KMS-11 (cell line): Measurements from ENCODE around the gene IQSEC2.

ENCODE experiments used
- H2AFZ ChIP-seq: fragments of 200-600 bp; sonication (generic); 2 replicates; pipeline ENCODE4 v1.6.1; 2016; ENCODE audit warnings: antibody characterized with exemption, mixed run types, low read depth
- H3K27ac ChIP-seq: fragments of 200-600 bp; sonication (generic); 2 replicates; pipeline ENCODE4 v1.6.1; 2016; ENCODE audit warnings: mild to moderate bottlenecking, mixed run types
- H3K27me3 ChIP-seq: fragments of 200-600 bp; sonication (generic); 2 replicates; pipeline ENCODE4 v1.6.1; 2017; ENCODE audit warnings: mild to moderate bottlenecking, low read depth, mixed run types, moderate library complexity; ENCODE audit not compliant: insufficient read depth
- H3K36me3 ChIP-seq: fragments of 200-600 bp; sonication (generic); 2 replicates; pipeline ENCODE4 v1.6.1; 2017; ENCODE audit warnings: mild to moderate bottlenecking, mixed run types; ENCODE audit not compliant: insufficient read depth
- H3K4me1 ChIP-seq: fragments of 200-600 bp; sonication (generic); 2 replicates; pipeline ENCODE4 v1.6.1; 2016; ENCODE audit warnings: mild to moderate bottlenecking, low read depth, mixed run types; ENCODE audit not compliant: poor library complexity, severe bottlenecking
- H3K4me2 ChIP-seq: fragments of 200-600 bp; sonication (generic); 2 replicates; pipeline ENCODE4 v1.7.0; 2016; ENCODE audit warnings: mild to moderate bottlenecking, mixed run types
- H3K4me3 ChIP-seq: fragments of 200-600 bp; sonication (generic); IDR thresholded peaks from 2 replicates; pipeline ENCODE4 v1.6.1; 2017; ENCODE audit warnings: low read depth, low read length, mixed read lengths; ENCODE audit not compliant: insufficient read depth
- H3K79me2 ChIP-seq: fragments of 200-600 bp; sonication (generic); 2 replicates; pipeline ENCODE4 v1.6.1; 2016; ENCODE audit warnings: low read depth, mixed run types; ENCODE audit not compliant: insufficient read depth
- H3K9ac ChIP-seq: fragments of 200-600 bp; sonication (generic); 2 replicates; pipeline ENCODE4 v1.6.1; 2016; ENCODE audit warnings: mild to moderate bottlenecking, mixed run types
- H4K20me1 ChIP-seq: fragments of 200-600 bp; sonication (generic); 2 replicates; pipeline ENCODE4 v1.6.1; 2016; ENCODE audit warnings: mild to moderate bottlenecking, mixed run types; ENCODE audit not compliant: insufficient read depth
- CTCF ChIP-seq: fragments of 200-600 bp; sonication (generic); conservative IDR thresholded peaks from 2 replicates; pipeline ENCODE4 v1.6.1; 2017; ENCODE audit warnings: low read depth, mild to moderate bottlenecking, antibody characterized with exemption, low read length, moderate library complexity, mixed read lengths

IQSEC2 gene

GRCh38 chrX:53316111-53316859 lies 34.9 kb upstream of the IQSEC2 start:
- H2AFZ ChIP-seq, result no peak overlapping the region
- no peak overlapping the region for H3K4me2 ChIP-seq
- H4K20me1 ChIP-seq, result no peaks in the 10 kb centered on the region
- H3K27ac ChIP-seq, result no peak overlapping the region
- no peaks in the 10 kb centered on the region for H3K4me1 ChIP-seq
- H3K27me3 ChIP-seq, result peaks cover 9% of the 10 kb centered on the region; the same call in 1 of the 2 replicates
- H3K36me3 ChIP-seq, result no peaks in the 10 kb centered on the region
- no peak overlapping the region for H3K9ac ChIP-seq
- TF ChIP-seq CTCF, result no peak
- H3K4me3 ChIP-seq, result no peak overlapping the region
- H3K79me2 ChIP-seq, result no peaks in the 10 kb centered on the region

DNA sequence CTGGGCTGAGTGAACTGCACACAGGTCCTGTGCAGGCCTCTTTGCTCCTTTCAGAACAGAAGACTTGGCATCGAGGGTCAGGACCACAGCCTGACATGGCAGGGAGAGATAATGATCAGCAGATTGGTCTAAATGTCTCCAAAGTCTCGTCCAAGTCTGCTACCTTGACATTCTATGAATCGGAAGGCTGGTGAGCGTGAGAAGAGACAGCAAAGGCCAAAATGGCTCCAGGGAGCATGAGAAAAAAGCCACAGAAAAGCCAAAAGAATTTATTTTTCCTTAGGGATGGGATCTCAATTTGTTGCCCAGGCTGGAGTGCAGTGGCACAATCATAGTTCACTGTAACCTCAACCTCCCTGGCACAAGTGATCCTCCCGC lies 32.3 kb upstream of the IQSEC2 start:
- Histone ChIP-seq H4K20me1 (no peaks in the 10 kb centered on the region), H3K9ac (no peak overlapping the region), H3K4me1 (no peaks in the 10 kb centered on the region), H3K4me3 (no peak overlapping the region), H3K36me3 (no peaks in the 10 kb centered on the region), H3K79me2 (no peaks in the 10 kb centered on the region), H3K4me2 (no peak overlapping the region), H3K27me3 (no peaks in the 10 kb centered on the region), H3K27ac (no peak overlapping the region), H2AFZ (no peak overlapping the region)
- TF ChIP-seq CTCF, result no peak

DNA sequence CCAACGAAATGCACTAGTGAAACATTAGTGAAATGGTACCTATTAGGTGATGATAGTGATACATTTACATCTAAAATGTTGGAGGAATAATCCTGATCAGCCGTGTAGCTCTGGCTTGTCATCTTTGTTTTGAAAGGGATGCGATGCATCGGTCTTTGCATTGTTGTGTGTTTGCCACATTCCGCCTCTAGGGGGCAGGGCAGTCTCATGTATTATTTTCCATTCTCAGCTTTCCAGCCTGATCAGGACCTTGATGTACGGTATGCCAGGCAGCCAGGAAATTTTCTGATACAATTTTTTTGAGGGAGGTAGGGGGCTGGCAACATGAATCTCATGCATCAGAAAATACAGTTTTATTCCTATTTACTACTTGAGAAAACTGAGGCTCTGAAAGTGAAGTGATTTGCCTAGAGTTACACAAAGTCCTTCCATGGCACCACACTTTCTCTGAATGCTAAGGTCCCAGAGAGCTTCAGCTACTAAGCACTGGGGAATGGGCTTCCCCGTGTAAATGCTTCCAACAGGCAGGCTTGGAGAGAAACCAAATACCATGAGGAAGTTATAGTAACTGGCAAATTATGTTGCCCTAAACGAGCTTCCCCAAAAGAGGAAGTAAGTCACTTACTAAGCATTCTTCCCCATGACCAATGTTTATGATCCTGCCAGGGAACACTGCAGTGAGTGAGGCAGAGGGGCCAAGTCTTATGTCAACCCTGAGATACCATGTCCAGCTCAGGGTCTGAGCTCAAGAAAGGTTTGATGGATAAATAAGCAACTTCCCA lies 31.8 kb upstream of the IQSEC2 start:
- Histone ChIP-seq H3K79me2 (no peaks in the 10 kb centered on the region), H3K4me1 (no peaks in the 10 kb centered on the region), H3K27me3 (no peaks in the 10 kb centered on the region), H4K20me1 (no peaks in the 10 kb centered on the region), H3K36me3 (no peaks in the 10 kb centered on the region), H3K9ac (no peak overlapping the region), H3K27ac (no peak overlapping the region), H3K4me2 (no peak overlapping the region), H3K4me3 (no peak overlapping the region), H2AFZ (no peak overlapping the region)
- peak; percentile 80 for TF ChIP-seq CTCF

DNA sequence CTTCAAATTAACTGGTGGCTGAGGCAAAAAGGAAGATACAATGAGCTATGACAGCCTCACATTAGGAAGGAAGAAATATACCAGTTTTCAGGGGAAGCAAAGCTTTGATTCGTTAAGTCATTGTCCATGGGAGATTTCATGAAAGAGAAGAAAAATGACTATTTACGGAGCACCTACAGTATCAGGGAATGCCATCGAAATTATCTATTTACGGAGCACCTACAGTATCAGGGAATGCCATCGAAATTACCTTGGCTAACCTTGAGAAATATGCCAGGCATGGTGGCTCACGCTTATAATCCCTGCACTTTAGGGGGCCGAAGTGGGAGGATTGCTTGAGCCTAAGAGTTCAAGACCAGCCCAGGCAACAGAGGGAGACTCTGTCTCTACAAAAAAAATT lies 28.5 kb upstream of the IQSEC2 start:
- Histone ChIP-seq H3K79me2 (no peaks in the 10 kb centered on the region), H3K27me3 (no peaks in the 10 kb centered on the region), H3K4me3 (no peak overlapping the region), H3K9ac (no peak overlapping the region), H2AFZ (no peak overlapping the region), H3K4me1 (no peaks in the 10 kb centered on the region), H3K4me2 (no peak overlapping the region), H3K27ac (no peak overlapping the region), H3K36me3 (no peaks in the 10 kb centered on the region), H4K20me1 (no peaks in the 10 kb centered on the region)
- no peak for TF ChIP-seq CTCF
